ENCODE measurements around the gene TPX2. TPM values are rescaled to one million over a fixed set of nuclear protein-coding genes. Genes with fewer than 3 reads are reported as not detected.

The TPX2 gene
- total and polyA plus RNA-seq, 7 experiments from 2014 or later: 0.09 to 84.3 (median 0.30) TPM; not detected in 1

GRCh38 chr20:31722257-31723068, 16.6 kb upstream of the TPX2 start, which contains the start of gene BCL2L1:
Gene BCL2L1, minus strand, starts transcription at chr20:31722868. Its CDS starts 650 bp downstream, at chr20:31722218.
- peak within 1 kb of the TSS; percentile 89 to 97 (median 96) for H3K4me3 Mint-ChIP-seq
- Histone ChIP-seq H3K27ac (ENCODE audit: low read depth, low read length) (peak within 1 kb of the TSS; percentile 98), H3K36me3 (ENCODE audit: control insufficient read depth in 2 of 3, insufficient read depth in 3 of 3, low read length in 3 of 3) (peaks cover 0 to 13% (median 0%) of the 10 kb centered on the region in 3 experiments), H3K27me3 (ENCODE audit: control insufficient read depth in 2 of 2, insufficient read depth in 2 of 2, low read length in 2 of 2) (no peaks in the 10 kb centered on the region), H3K4me3 (ENCODE audit: low read length) (peak within 1 kb of the TSS; percentile 92), H3K9me3 (ENCODE audit: control insufficient read depth in 2 of 3, low read length in 3 of 3) (no peaks in the 10 kb centered on the region), H3K4me1 (ENCODE audit: control insufficient read depth in 2 of 2, insufficient read depth in 2 of 2, low read length in 2 of 2) (peaks cover 23 to 39% of the 10 kb centered on the region in 2 donors)
- H3K27ac Mint-ChIP-seq: peak within 1 kb of the TSS; percentile 48 to 97 (median 94)
- ATAC-seq (peak; percentile 24), DNase-seq (peak; percentile 39 to 80 (median 57))
- H3K27me3 Mint-ChIP-seq: no peaks in the 10 kb centered on the region
- peaks cover 0 to 45% (median 5%) of the 10 kb centered on the region in 5 donors for H3K36me3 Mint-ChIP-seq
- H3K4me1 Mint-ChIP-seq: peaks cover 35 to 54% (median 47%) of the 10 kb centered on the region in 7 donors
- H3K9me3 Mint-ChIP-seq: no peaks in the 10 kb centered on the region
- ChIA-PET POLR2A (interaction anchor here (1.3 to 7.5 kb wide), 8 partner anchors 9 to 149 kb away, joined by 5 to 85 read pairs (median 12); partner anchors contain the start of gene TPX2), CTCF (interaction anchor here (0.7 to 6.1 kb wide), 6 partner anchors 13 to 110 kb away, joined by 3 to 108 read pairs (median 6); no protein-coding TSS in a partner anchor)
- intact Hi-C loops (cut with micrococcal nuclease): loop anchor here (1.0 to 5.0 kb wide), 14 partner anchors 17 to 635 kb away; partner anchors contain the start of genes HM13 (in 2 of the 2), ID1 (in 2 of the 2), TPX2 (in 2 of the 2) and ASXL1 (in 1 of the 2)

- Histone ChIP-seq H3K4me1 (ENCODE audit: control insufficient read depth in 2 of 2, insufficient read depth in 2 of 2, low read length in 2 of 2) (peaks cover 18 to 34% of the 10 kb centered on the region in 2 donors), H3K27ac (ENCODE audit: low read depth, low read length) (peak overlapping the region; percentile 98), H3K9me3 (ENCODE audit: control insufficient read depth in 2 of 3, low read length in 3 of 3) (no peaks in the 10 kb centered on the region), H3K36me3 (ENCODE audit: control insufficient read depth in 2 of 3, insufficient read depth in 3 of 3, low read length in 3 of 3) (peaks cover 0 to 13% (median 0%) of the 10 kb centered on the region in 3 experiments), H3K4me3 (ENCODE audit: low read length) (peak overlapping the region; percentile 92), H3K27me3 (ENCODE audit: control insufficient read depth in 2 of 2, insufficient read depth in 2 of 2, low read length in 2 of 2) (no peaks in the 10 kb centered on the region)
- intact Hi-C loops (cut with micrococcal nuclease): loop anchor here (1.0 to 5.0 kb wide), 14 partner anchors 16 to 634 kb away; partner anchors contain the start of genes HM13 (in 2 of the 2), ID1 (in 2 of the 2), TPX2 (in 2 of the 2) and ASXL1 (in 1 of the 2)
- Mint-ChIP-seq H3K4me3 (peak overlapping the region; percentile 89 to 97 (median 96)), H3K27me3 (no peaks in the 10 kb centered on the region), H3K27ac (peak overlapping the region; percentile 48 to 97 (median 93)), H3K9me3 (no peaks in the 10 kb centered on the region), H3K4me1 (peaks cover 30 to 49% (median 41%) of the 10 kb centered on the region in 7 donors), H3K36me3 (peaks cover 0 to 40% (median under 1%) of the 10 kb centered on the region in 5 donors)
- DNase-seq: no peak
- ATAC-seq: no peak
- CTCF ChIA-PET: interaction anchor here (1.3 to 6.1 kb wide), 11 partner anchors 12 to 110 kb away, joined by 3 to 108 read pairs (median 5); no protein-coding TSS in a partner anchor
- POLR2A ChIA-PET: interaction anchor here (1.9 to 7.5 kb wide), 7 partner anchors 9 to 150 kb away, joined by 5 to 85 read pairs (median 13); partner anchors contain the start of gene TPX2
Observed at GRCh38 chr20:31723069-31723318, 16.1 kb upstream of the TPX2 start.

GRCh38 chr20:31723319-31724078, 15.6 kb upstream of the TPX2 start:
- peaks cover 14 to 32% of the 10 kb centered on the region in 2 donors for H3K4me1 ChIP-seq (ENCODE audit: control insufficient read depth in 2 of 2, insufficient read depth in 2 of 2, low read length in 2 of 2)
- H3K36me3 ChIP-seq (ENCODE audit: control insufficient read depth in 2 of 3, insufficient read depth in 3 of 3, low read length in 3 of 3): peaks cover 0 to 13% (median 0%) of the 10 kb centered on the region in 3 experiments
- H3K4me3 Mint-ChIP-seq: peak overlapping the region; percentile 89 to 97 (median 96)
- H3K27me3 Mint-ChIP-seq: no peaks in the 10 kb centered on the region
- H3K4me3 ChIP-seq (ENCODE audit: low read length): peak overlapping the region; percentile 92
- peak overlapping the region; percentile 48 to 97 (median 94) for H3K27ac Mint-ChIP-seq
- ChIA-PET CTCF (interaction anchor here (0.6 to 6.1 kb wide), 17 partner anchors 12 to 216 kb away, joined by 3 to 108 read pairs (median 6); partner anchors contain the start of gene TPX2), POLR2A (interaction anchor here (0.8 to 7.5 kb wide), 11 partner anchors 9 to 154 kb away, joined by 3 to 85 read pairs (median 5); partner anchors contain the start of gene TPX2)
- H3K4me1 Mint-ChIP-seq: peaks cover 27 to 44% (median 38%) of the 10 kb centered on the region in 7 donors
- DNase-seq (peak; percentile 97 to 99 (median 98)), ATAC-seq (peak; percentile 95)
- H3K27ac ChIP-seq (ENCODE audit: low read depth, low read length): peak overlapping the region; percentile 98
- intact Hi-C loops (cut with micrococcal nuclease): loop anchor here (1.0 to 5.0 kb wide), 14 partner anchors 16 to 634 kb away; partner anchors contain the start of genes HM13 (in 2 of the 2), ID1 (in 2 of the 2), TPX2 (in 2 of the 2) and ASXL1 (in 1 of the 2)
- H3K27me3 ChIP-seq (ENCODE audit: control insufficient read depth in 2 of 2, insufficient read depth in 2 of 2, low read length in 2 of 2): no peaks in the 10 kb centered on the region
- H3K36me3 Mint-ChIP-seq: peaks cover 0 to 38% (median 0%) of the 10 kb centered on the region in 5 donors
- H3K9me3 ChIP-seq (ENCODE audit: control insufficient read depth in 2 of 3, low read length in 3 of 3): no peaks in the 10 kb centered on the region
- no peaks in the 10 kb centered on the region for H3K9me3 Mint-ChIP-seq

- Mint-ChIP-seq H3K27me3 (peaks cover 0 to 16% (median 0%) of the 10 kb centered on the region in 5 donors), H3K4me3 (no peak overlapping the region), H3K36me3 (no peaks in the 10 kb centered on the region), H3K9me3 (no peaks in the 10 kb centered on the region), H3K4me1 (peaks cover 0 to 2% (median 0%) of the 10 kb centered on the region in 7 donors), H3K27ac (no peak overlapping the region)
- POLR2A ChIA-PET: no interaction called here
- Histone ChIP-seq H3K4me1 (ENCODE audit: control insufficient read depth in 2 of 2, insufficient read depth in 2 of 2, low read length in 2 of 2) (no peaks in the 10 kb centered on the region), H3K4me3 (ENCODE audit: low read length) (no peak overlapping the region), H3K27ac (ENCODE audit: low read depth, low read length) (no peak overlapping the region), H3K27me3 (ENCODE audit: control insufficient read depth in 2 of 2, insufficient read depth in 2 of 2, low read length in 2 of 2) (no peaks in the 10 kb centered on the region), H3K36me3 (ENCODE audit: control insufficient read depth in 2 of 3, insufficient read depth in 3 of 3, low read length in 3 of 3) (no peaks in the 10 kb centered on the region), H3K9me3 (ENCODE audit: control insufficient read depth in 2 of 3, low read length in 3 of 3) (no peaks in the 10 kb centered on the region)
- ATAC-seq (no peak), DNase-seq (no peak)
- CTCF ChIA-PET: interaction anchor here (1.3 kb wide), 1 partner anchor 118 kb away, joined by 3 read pairs; no protein-coding TSS in a partner anchor
- intact Hi-C loops (cut with micrococcal nuclease): no loop called here
Observed at GRCh38 chr20:31731321-31731717, 7.8 kb upstream of the TPX2 start.

GRCh38 chr20:31739550-31739977, 474 bp downstream of the TPX2 start:
- Histone ChIP-seq H3K9me3 (ENCODE audit: control insufficient read depth in 2 of 3, low read length in 3 of 3) (no peaks in the 10 kb centered on the region), H3K4me1 (ENCODE audit: control insufficient read depth in 2 of 2, insufficient read depth in 2 of 2, low read length in 2 of 2) (peaks cover 0 to 8% of the 10 kb centered on the region in 2 donors), H3K27me3 (ENCODE audit: control insufficient read depth in 2 of 2, insufficient read depth in 2 of 2, low read length in 2 of 2) (no peaks in the 10 kb centered on the region), H3K4me3 (ENCODE audit: low read length) (peak overlapping the region; percentile 81), H3K27ac (ENCODE audit: low read depth, low read length) (peak overlapping the region; percentile 62), H3K36me3 (ENCODE audit: control insufficient read depth in 2 of 3, insufficient read depth in 3 of 3, low read length in 3 of 3) (no peaks in the 10 kb centered on the region)
- ChIA-PET POLR2A (interaction anchor here (0.8 to 2.1 kb wide), 3 partner anchors 16 to 64 kb away, joined by 3 to 19 read pairs (median 4); no protein-coding TSS in a partner anchor), CTCF (interaction anchor here (2.1 kb wide), 1 partner anchor 16 kb away, joined by 7 read pairs; no protein-coding TSS in a partner anchor)
- intact Hi-C loops (cut with micrococcal nuclease): loop anchor here (1.0 kb wide), 1 partner anchor 16 kb away; no protein-coding TSS in a partner anchor
- no peak overlapping the region for H3K27ac Mint-ChIP-seq
- peaks cover 0 to 9% (median 0%) of the 10 kb centered on the region in 5 donors for H3K27me3 Mint-ChIP-seq
- no peaks in the 10 kb centered on the region for H3K9me3 Mint-ChIP-seq
- DNase-seq (no peak), ATAC-seq (peak; percentile 4)
- no peak overlapping the region for H3K4me3 Mint-ChIP-seq
- peaks cover 0 to 2% (median 0%) of the 10 kb centered on the region in 5 donors for H3K36me3 Mint-ChIP-seq
- H3K4me1 Mint-ChIP-seq: peaks cover 0 to 7% (median 0%) of the 10 kb centered on the region in 7 donors
